ENCODE data around the gene CFD. TPM values are rescaled to one million over a fixed set of nuclear protein-coding genes. Genes with fewer than 3 reads are reported as not detected.
"Not testable (repeated sequence)": the region's sequence is repeated elsewhere in the genome, so short reads cannot be mapped to it uniquely, and the experiment has no call there.

The CFD gene
- polyA plus RNA-seq, 1 experiment = 0.77 TPM

- no peak overlapping the region for H3K4me3 ChIP-seq (ENCODE audit: low read depth, low read length)
- H3K36me3 ChIP-seq (ENCODE audit: control insufficient read depth, insufficient read depth, low read length) = peaks cover 21% of the 10 kb centered on the region
- ChIA-PET POLR2A (no interaction called here), CTCF (no interaction called here)
- H3K27me3 ChIP-seq (ENCODE audit: control insufficient read depth, insufficient read depth, low read length) = no peaks in the 10 kb centered on the region
- no peak for TF ChIP-seq CTCF (IDR thresholded peaks at IDR 0.05; ENCODE audit: insufficient read depth, low read depth, low read length)
- DNase-seq (ENCODE audit: low read depth) = no peak
Observed at GRCh38 chr19:876089-876488, 16.6 kb downstream of the CFD start.

GRCh38 chr19:876780-877314 is 17.4 kb downstream of the CFD start:
- ChIA-PET CTCF (no interaction called here), POLR2A (no interaction called here)
- DNase-seq (ENCODE audit: low read depth) = no peak
- Histone ChIP-seq H3K36me3 (ENCODE audit: control insufficient read depth, insufficient read depth, low read length) (peaks cover 26% of the 10 kb centered on the region), H3K27me3 (ENCODE audit: control insufficient read depth, insufficient read depth, low read length) (no peaks in the 10 kb centered on the region), H3K4me3 (ENCODE audit: low read depth, low read length) (no peak overlapping the region)
- TF ChIP-seq CTCF (IDR thresholded peaks at IDR 0.05; ENCODE audit: insufficient read depth, low read depth, low read length) = no peak

- H3K36me3 ChIP-seq (ENCODE audit: control insufficient read depth, insufficient read depth, low read length) = peaks cover 30% of the 10 kb centered on the region
- H3K4me3 ChIP-seq (ENCODE audit: low read depth, low read length); POLR2A ChIA-PET; DNase-seq (ENCODE audit: low read depth); H3K27me3 ChIP-seq (ENCODE audit: control insufficient read depth, insufficient read depth, low read length): not testable (repeated sequence)
- CTCF ChIA-PET = interaction anchor here (1.5 kb wide), 1 partner anchor 14 kb away, joined by 5 read pairs; no protein-coding TSS in a partner anchor
Observed at GRCh38 chr19:877992-878660, 18.7 kb downstream of the CFD start.

GRCh38 chr19:878751-879561 is 19.5 kb downstream of the CFD start:
- CTCF ChIA-PET = interaction anchor here (0.6 to 1.5 kb wide), 6 partner anchors 14 to 108 kb away, joined by 3 to 6 read pairs (median 4); partner anchors contain the start of genes KISS1R, MED16 and RNU6-9
- DNase-seq (ENCODE audit: low read depth); POLR2A ChIA-PET; H3K27me3 ChIP-seq (ENCODE audit: control insufficient read depth, insufficient read depth, low read length); H3K4me3 ChIP-seq (ENCODE audit: low read depth, low read length): not testable (repeated sequence)
- H3K36me3 ChIP-seq (ENCODE audit: control insufficient read depth, insufficient read depth, low read length) = peaks cover 33% of the 10 kb centered on the region

- DNase-seq (ENCODE audit: low read depth) = no peak
- POLR2A ChIA-PET = no interaction called here
- CTCF ChIA-PET = interaction anchor here (0.6 to 1.4 kb wide), 3 partner anchors 15 to 109 kb away, joined by 4 to 6 read pairs (median 4); partner anchors contain the start of gene KISS1R
- Histone ChIP-seq H3K27me3 (ENCODE audit: control insufficient read depth, insufficient read depth, low read length) (no peaks in the 10 kb centered on the region), H3K36me3 (ENCODE audit: control insufficient read depth, insufficient read depth, low read length) (peaks cover 39% of the 10 kb centered on the region), H3K4me3 (ENCODE audit: low read depth, low read length) (no peak overlapping the region)
- no peak for TF ChIP-seq CTCF (IDR thresholded peaks at IDR 0.05; ENCODE audit: insufficient read depth, low read depth, low read length)
Observed at GRCh38 chr19:879711-880438, 20.4 kb downstream of the CFD start.
